HUES6 (cell line): ENCODE data around the gene ACSL6.

Experiments used
- H3K27ac ChIP-seq: 2 replicates; pipeline ENCODE4 v1.7.0; 2013; ENCODE audit warnings: low read depth, mild to moderate bottlenecking, low read length, inconsistent platforms
- H3K27me3 ChIP-seq: 2 replicates; pipeline ENCODE4 v1.6.1; 2013; ENCODE audit warnings: low read length; ENCODE audit not compliant: control insufficient read depth, insufficient read depth
- H3K36me3 ChIP-seq: 2 replicates; pipeline ENCODE4 v1.6.1; 2013; ENCODE audit warnings: low read length; ENCODE audit not compliant: control insufficient read depth, insufficient read depth
- H3K4me1 ChIP-seq: 2 replicates; pipeline ENCODE4 v1.6.1; 2013; ENCODE audit warnings: low read length; ENCODE audit not compliant: control insufficient read depth, insufficient read depth
- H3K4me3 ChIP-seq: 2 replicates; pipeline ENCODE4 v1.5.1; 2013; ENCODE audit warnings: low read depth, low read length
- H3K9ac ChIP-seq: one replicate; pipeline ENCODE4 v1.6.1; 2013; ENCODE audit warnings: mild to moderate bottlenecking, low read length
- H3K9me3 ChIP-seq: 2 replicates; pipeline ENCODE4 v1.6.1; 2013; ENCODE audit warnings: low read depth, low read length; ENCODE audit not compliant: control insufficient read depth, insufficient read depth

ACSL6 gene

DNA sequence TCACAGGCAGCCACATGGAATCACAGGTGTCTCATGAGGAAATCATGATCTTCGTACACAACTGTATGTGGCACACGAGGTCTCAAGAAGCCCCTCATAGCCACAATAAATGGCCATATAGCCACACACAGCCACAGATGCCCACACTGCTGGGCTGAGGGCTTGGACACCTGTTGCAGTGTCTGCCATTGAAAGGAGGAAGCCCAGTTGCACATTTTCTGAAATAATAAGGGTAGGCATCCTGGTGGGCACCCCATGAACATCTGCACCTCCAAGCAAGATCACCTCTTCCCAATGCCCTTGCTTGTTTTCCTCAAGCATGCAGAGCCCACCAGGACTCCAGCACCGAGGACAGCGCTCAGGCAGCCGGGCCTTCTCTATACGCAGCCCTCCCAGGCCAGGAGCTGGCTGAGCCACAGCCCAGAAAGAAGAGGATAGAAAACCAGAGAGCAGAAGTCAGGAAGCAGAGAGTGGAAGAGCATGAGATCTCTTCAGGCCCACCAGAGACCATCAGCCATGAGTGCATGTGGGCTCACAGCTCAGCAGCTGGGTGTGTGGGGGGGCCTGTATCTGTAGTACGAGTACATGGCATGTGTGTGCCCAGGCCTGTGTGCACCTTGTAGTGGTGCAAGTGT, 1.0 kb upstream of the ACSL6 start:
- Histone ChIP-seq H3K36me3 (no peaks in the 10 kb centered on the region), H3K27ac (no peak overlapping the region), H3K9ac (no peak overlapping the region), H3K4me1 (peaks cover 11% of the 10 kb centered on the region; the same call in 1 of the 2 replicates), H3K4me3 (peak overlapping the region; percentile 60), H3K27me3 (peaks cover 50% of the 10 kb centered on the region), H3K9me3 (no peaks in the 10 kb centered on the region)

DNA sequence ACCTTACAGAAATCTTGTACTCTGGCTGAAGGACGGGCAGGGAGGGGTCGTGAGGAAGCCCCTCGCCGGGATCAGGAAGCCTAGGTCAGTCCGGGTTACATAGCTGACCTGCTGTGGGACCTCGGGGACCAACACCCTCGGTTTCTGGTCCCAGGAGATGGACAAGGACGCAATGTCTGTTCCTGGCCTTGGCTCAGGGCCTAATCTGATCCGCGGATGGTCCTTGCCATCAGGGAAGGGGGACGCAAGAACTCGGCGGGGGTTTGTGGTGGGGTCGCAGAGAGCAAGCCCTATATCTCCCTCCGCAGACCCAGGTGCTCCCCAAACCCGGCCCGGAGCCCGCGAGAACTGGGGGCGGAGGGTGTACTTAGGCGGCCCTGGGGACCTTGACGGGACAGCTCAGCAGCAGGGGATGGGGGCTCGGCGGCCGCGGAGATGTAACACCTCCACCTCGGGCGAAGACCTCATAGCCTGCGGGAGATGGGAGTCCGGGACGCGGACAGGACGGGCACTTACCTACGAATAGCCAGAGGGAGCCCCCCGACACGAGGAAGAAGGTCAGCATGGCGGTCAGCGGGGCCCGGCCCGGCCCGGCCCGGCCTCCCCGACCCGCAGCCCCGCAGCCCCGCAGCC, 353 bp downstream of the ACSL6 start:
- no peak overlapping the region for H3K9ac ChIP-seq
- H3K36me3 ChIP-seq: no peaks in the 10 kb centered on the region
- H3K9me3 ChIP-seq: no peaks in the 10 kb centered on the region
- no peak overlapping the region for H3K27ac ChIP-seq
- H3K4me3 ChIP-seq: peak overlapping the region; percentile 60
- peaks cover 11% of the 10 kb centered on the region; the same call in 1 of the 2 replicates for H3K4me1 ChIP-seq
- peaks cover 50% of the 10 kb centered on the region for H3K27me3 ChIP-seq

DNA sequence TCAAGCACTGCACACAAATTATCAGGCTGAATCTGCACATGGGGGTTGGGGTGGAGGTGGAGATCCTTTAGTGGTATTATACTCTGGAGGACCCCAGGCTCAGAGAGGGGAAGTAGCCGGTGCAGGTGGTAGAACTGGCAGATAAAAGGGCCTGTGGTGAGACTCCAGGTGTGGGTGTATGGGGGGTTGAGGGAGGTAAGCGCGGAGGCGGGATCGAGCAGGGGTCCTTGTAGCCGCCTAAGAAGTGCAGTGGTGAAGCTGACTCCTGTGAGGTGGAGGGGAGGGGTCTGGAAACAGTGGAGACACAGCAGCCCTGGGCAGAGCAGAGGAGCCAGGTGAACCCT, 841 bp downstream of the ACSL6 start:
- H3K9ac ChIP-seq: no peak overlapping the region
- no peak overlapping the region for H3K27ac ChIP-seq
- peaks cover 11% of the 10 kb centered on the region; the same call in 1 of the 2 replicates for H3K4me1 ChIP-seq
- peaks cover 50% of the 10 kb centered on the region for H3K27me3 ChIP-seq
- H3K9me3 ChIP-seq: no peaks in the 10 kb centered on the region
- peak overlapping the region; percentile 60 for H3K4me3 ChIP-seq
- no peaks in the 10 kb centered on the region for H3K36me3 ChIP-seq

DNA sequence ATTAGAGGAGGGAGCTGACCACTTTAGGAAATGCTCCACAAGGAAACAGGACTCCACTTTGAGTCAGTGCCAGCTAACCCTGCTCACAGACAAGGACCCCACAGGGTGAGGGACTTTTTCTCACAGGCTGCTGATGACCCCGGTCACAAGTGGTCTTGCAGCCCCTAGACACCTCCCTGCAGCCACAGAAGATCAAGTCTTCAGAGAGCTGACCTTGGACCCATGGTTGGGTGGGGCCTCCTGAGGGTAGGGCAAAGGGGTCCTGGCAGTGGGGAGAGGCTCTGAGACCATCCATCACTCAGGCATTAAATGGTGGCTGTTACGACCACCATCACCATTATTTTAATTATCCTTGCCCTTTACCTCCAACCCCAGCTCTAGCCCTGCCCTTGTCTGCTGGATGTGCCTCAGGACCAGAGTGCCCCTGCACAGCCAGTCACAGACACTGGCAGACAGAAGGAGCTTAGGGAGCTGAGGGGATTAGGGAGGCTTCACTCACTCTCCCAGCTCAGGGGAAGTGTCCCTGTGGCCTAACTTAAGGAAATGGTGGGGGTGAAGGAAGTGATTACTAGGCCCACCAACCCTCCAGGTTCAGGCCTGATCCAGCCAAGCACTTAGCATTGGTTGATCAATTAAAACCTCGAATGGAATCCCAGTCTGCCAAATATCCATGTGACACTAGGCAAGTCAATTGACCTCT, 1.6 kb downstream of the ACSL6 start:
- Histone ChIP-seq H3K27ac (no peak overlapping the region), H3K27me3 (peaks cover 50% of the 10 kb centered on the region), H3K36me3 (no peaks in the 10 kb centered on the region), H3K9ac (no peak overlapping the region), H3K4me1 (peaks cover 11% of the 10 kb centered on the region; the same call in 1 of the 2 replicates), H3K4me3 (no peak overlapping the region), H3K9me3 (no peaks in the 10 kb centered on the region)

DNA sequence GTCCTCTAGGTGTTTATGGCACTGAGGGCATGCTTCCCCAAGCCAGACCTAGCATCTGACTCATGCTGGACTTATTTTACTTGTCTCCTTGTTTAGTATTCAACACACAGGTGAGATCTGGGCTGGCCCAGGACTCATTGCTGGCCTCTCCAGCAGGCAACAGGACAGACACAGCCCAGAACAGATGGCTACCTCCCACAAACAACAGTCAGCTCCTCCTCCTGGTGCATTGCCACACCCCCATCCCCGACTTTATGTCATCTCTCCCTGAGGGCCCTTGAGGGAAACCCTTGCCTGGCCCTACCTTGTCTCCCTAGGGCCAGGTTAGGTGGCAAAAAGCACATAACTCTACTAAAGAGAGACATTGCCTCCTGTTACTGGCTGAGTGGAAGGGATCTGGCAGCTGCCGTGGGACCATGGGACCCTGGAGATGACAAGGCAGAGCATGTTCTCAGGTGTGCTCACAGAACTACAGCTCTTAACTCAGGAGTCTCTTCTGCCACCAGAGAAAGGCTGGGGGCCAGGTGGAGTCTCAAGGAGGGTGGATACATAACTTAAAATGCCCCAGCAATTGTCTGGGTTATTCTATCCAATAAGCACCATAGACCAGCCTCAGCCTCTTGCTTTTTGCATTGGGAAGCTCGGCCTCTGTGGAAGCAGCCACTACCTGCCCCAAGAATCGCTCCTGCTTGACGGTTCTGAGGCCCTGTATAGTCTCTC, 2.3 kb downstream of the ACSL6 start:
- Histone ChIP-seq H3K27ac (no peak overlapping the region), H3K9me3 (no peaks in the 10 kb centered on the region), H3K27me3 (peaks cover 50% of the 10 kb centered on the region), H3K36me3 (no peaks in the 10 kb centered on the region), H3K4me3 (no peak overlapping the region), H3K4me1 (peaks cover 11% of the 10 kb centered on the region; the same call in 1 of the 2 replicates), H3K9ac (no peak overlapping the region)

DNA sequence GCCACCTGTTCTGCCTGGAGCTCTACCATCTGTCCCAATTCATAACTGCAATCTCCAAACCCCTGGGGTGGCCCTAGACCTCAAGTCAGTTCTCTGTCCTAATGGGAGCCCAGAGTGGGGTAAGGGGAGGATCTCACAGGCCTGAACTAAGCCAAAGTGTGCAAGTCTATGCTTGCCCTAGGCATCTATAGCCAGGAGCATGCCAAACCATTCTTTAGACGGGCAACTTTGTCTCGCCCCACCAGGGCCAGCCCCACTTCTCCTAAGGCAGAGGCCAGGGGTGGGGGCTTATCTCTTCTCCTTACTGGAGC, 3.3 kb downstream of the ACSL6 start:
- H3K36me3 ChIP-seq: no peaks in the 10 kb centered on the region

DNA sequence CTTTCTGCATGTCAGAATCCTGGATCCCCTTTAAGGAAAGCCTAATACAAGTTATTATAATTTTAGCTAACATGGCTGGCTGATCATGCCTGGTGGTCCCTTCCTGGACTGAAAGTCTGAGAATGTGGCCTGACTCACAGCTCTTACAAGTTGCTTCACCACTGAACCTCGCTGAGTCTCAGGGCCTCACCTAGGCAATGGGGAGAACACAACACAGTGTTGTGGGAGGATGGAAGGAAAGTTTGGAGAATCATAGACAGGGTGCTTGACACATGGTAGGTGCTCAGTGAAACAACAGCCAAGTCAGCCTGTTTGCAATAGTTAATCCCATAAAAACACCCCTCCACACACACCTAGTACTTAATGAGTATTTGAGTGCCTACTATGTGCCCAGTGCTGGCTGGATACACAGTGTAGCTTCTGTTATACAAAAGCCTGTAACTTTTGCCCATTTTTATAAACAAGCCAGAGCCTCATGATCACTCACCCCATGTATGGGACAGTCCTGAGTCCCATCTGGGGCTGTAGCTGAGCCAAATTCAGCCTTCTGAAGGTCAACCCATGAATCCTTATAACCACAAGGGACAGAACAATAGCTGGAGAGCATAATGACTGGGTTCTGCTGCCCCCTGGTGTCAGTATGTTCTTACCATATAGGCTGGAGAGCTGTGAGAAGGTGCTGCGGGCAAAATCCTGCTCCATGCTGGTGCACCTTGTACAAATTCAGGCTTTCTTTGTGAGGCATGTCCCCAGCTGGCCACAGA, 3.9 kb downstream of the ACSL6 start:
- H3K9ac ChIP-seq: no peak overlapping the region
- no peak overlapping the region for H3K4me3 ChIP-seq
- H3K4me1 ChIP-seq: peaks cover 23% of the 10 kb centered on the region
- H3K27ac ChIP-seq: no peak overlapping the region
- H3K9me3 ChIP-seq: no peaks in the 10 kb centered on the region
- peaks cover 39% of the 10 kb centered on the region for H3K27me3 ChIP-seq
- H3K36me3 ChIP-seq: no peaks in the 10 kb centered on the region

More for the DNA sequence above, 3.3 kb downstream of the ACSL6 start:
- Histone ChIP-seq H3K9me3 (no peaks in the 10 kb centered on the region), H3K27ac (no peak overlapping the region), H3K9ac (no peak overlapping the region), H3K27me3 (peaks cover 45% of the 10 kb centered on the region), H3K4me3 (no peak overlapping the region), H3K4me1 (peaks cover 18% of the 10 kb centered on the region)

DNA sequence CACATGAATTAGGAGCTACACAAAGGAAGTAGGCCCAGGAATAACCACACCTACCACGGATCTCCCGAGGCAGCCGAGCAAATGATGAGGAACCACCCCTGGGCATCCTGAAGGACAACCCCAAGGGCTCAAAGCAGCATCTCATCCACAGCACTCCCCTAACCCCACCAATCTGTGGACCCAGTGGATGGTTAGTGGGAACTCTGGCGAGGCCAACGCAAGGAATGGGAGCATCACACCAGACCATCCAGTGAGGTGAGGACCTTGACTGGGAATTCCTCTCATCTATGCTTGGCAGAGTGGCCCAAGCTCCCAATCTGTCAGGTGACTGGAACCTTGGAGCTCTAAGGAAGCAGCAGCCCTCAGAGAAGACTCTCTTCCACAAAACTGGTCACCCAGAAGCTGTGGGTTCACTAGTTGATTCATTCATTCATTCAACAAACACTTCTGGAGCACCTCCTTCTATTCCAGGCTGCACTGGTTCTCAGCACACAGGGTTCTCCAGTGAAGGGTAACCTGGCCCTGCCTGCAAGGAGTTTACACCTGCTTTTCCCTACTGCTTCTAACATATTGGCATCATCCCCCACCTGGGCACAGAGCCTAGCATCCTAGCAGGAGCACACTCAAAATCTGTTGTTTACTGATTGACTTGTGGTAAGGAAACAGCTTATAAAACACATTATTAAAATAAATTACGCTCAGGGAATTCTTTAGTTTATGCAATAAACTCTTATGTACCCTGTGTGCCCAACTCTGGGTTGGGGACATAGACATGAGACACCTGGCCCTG, 4.9 kb downstream of the ACSL6 start:
- Histone ChIP-seq H3K4me3 (no peak overlapping the region), H3K4me1 (peaks cover 34% of the 10 kb centered on the region), H3K27ac (no peak overlapping the region), H3K9ac (no peak overlapping the region), H3K27me3 (peaks cover 29% of the 10 kb centered on the region), H3K36me3 (no peaks in the 10 kb centered on the region), H3K9me3 (no peaks in the 10 kb centered on the region)

DNA sequence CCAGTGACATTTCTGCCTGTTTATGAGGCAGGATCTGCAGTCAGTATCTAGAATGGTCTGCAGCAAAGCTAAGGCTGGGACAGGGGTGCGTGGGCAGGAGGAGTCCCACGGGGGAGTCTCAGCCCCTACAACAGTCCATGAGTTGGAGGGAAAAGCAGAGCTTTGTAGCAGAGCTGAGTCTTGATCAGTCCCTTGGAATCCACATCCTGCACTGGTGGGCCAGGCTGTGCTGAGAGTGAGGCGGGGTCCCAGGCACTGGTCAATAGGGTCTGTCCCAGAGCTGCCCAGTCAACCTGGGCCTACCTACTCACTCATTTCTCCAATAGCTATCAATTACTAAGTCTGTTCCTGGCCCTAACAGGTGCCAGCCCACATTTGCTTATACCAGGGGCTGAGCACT, 5.9 kb downstream of the ACSL6 start:
- H3K4me3 ChIP-seq: no peak overlapping the region
- peaks cover 20% of the 10 kb centered on the region for H3K27me3 ChIP-seq
- H3K4me1 ChIP-seq: peaks cover 32% of the 10 kb centered on the region
- H3K27ac ChIP-seq: no peak overlapping the region
- no peaks in the 10 kb centered on the region for H3K36me3 ChIP-seq
- H3K9me3 ChIP-seq: no peaks in the 10 kb centered on the region
- no peak overlapping the region for H3K9ac ChIP-seq

DNA sequence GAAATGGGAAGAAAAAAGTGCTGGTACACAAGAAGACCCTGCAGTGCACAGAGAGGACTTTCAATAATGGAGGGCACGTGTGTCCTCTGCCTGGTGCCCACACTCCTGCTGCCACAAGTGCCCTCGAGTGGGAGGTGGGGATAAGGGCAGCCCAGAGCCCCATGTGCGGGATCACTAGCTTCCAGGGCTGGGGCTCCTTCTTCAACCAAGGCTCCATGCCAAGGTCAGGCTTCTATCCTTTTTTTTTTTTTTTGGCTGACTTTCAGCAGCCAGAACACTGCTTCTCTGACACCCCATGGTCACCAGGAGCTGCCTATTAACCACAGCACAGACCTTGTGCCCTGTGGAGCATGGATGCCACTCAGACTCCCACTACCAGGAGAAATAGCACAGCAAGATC, 7.5 kb downstream of the ACSL6 start:
- Histone ChIP-seq H3K27me3 (peaks cover 4% of the 10 kb centered on the region; the same call in 1 of the 2 replicates), H3K36me3 (no peaks in the 10 kb centered on the region), H3K9ac (no peak overlapping the region), H3K4me1 (peaks cover 33% of the 10 kb centered on the region), H3K4me3 (no peak overlapping the region), H3K9me3 (no peaks in the 10 kb centered on the region), H3K27ac (no peak overlapping the region)
